HuH-7.5 (cell line): ENCODE data around the gene ACER3.
"Not testable (repeated sequence)": the region's sequence is repeated elsewhere in the genome, so short reads cannot be mapped to it uniquely, and the experiment has no call there.

Experiments used
- DNase-seq: peaks from one replicate; pipeline ENCODE4 v3.0.0; 2011; ENCODE audit warnings: low spot score

Gene ACER3

GRCh38 chr11:76872959-76873827 lies 12.5 kb downstream of the ACER3 start:
- DNase-seq, result no peak

GRCh38 chr11:76878014-76878413 lies 17.3 kb downstream of the ACER3 start:
- no peak for DNase-seq

- DNase-seq, result no peak
These were observed 19.6 kb downstream of the ACER3 start for GRCh38 chr11:76880314-76880713.

DNA sequence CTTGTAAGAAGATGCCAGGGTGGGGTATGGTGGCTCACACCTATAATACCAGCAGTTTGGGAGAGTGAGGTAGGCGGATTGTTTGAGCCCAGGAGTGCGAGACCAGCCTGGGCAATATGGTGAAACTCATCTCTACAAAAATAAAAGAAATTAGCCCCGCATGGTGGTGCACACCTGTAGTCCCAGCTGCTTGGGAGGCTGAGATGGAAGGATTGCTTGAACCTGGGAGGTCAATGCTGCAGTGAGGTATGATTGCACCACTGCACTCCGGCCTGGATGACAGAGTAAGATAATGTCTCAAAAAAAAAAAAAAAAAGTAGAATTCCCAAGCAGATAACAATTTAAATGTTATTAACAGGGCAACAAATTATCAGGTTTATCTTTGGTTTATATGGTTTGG lies 20.2 kb downstream of the ACER3 start:
- DNase-seq, result no peak

DNA sequence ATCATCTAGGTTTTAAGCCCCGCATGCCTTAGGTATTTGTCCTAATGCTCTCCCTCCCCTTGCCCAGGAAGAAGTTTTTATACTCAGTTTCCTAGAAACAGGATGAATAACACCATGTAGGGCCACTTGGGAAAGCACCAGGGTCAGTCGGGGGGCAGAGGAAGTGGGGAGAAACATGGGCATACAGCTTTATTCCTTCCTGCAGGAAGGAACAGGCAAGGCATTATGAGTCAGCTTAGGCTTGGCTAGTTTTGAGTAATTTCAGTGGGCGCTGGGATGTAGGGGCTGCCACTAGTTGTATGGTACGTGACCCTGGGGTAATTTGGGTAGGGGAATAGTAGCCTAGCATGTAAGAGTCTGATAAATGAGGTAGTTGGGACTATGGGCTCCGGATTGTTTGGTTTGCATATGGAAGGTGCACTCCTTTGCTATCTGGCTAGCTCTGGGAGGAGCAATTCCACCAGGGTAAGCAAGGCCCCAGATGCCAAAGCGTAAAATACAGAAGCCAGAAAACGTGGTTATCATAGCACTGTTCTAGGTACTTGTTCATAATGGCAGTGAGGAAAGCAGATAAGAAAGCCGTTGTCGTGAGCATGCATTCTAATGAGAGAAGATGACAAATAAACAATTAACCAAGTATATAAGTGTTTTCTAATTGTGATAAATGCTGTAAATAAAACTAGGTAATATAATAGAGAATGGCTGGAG lies 24.8 kb downstream of the ACER3 start:
- DNase-seq, result no peak

GRCh38 chr11:76888989-76889388 lies 28.3 kb downstream of the ACER3 start:
- no peak for DNase-seq

DNA sequence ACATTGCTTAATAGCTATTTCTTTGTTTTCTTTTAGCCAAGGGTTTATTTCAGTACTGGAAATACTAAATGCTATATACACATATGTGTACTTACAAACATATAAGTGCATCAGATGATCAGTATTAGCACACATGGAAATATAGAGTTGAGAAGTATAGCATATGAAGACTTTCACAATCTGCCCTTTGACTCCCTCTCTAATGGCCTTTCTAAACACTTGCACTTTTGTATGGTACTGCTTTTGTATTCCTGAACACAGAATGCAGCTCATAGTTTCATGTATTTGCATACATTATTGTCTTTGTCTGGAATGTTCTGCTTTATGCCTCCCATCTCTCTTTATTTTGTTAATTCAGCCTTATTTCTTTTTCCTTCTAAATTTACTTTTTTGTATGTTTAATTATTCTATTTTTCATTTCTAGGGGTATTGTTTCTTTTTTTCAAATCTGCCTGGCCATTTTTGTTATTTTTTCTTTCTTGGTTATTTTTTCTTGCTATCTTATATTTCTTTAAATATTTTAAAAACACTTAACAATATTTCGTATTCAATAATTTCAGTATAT lies 28.8 kb downstream of the ACER3 start:
- peak; percentile 8 for DNase-seq

GRCh38 chr11:76890329-76890728 lies 29.6 kb downstream of the ACER3 start:
- DNase-seq, result no peak

GRCh38 chr11:76891285-76891684 lies 30.6 kb downstream of the ACER3 start:
- DNase-seq, result no peak

GRCh38 chr11:76891793-76892192 lies 31.1 kb downstream of the ACER3 start:
- no peak for DNase-seq

GRCh38 chr11:76892306-76892705 lies 31.6 kb downstream of the ACER3 start:
- DNase-seq, result no peak

- DNase-seq, result no peak
These were observed 36.5 kb downstream of the ACER3 start for GRCh38 chr11:76897233-76897632.

DNA sequence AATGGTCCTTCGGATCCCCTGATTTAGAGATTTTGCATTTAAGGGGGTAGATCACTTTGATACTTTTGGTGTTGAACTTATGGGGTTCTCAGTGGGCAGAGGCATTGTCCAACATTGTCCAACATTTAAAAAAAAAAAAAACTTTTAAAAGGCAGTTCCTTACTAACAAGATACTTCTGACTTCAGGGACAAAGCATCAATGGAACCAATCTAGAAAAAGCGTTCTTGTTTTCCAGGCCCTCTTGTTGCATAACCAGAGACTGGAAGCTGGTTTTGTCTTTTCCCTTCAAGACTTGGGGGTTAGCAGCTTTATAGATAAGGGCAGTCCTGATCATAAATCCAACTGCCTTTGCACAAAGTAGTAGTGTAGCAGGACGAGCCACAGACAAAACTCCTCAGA lies 40.4 kb downstream of the ACER3 start:
- DNase-seq, result no peak

- not testable (repeated sequence) for DNase-seq
These were observed 40.9 kb downstream of the ACER3 start for GRCh38 chr11:76901622-76902021.

GRCh38 chr11:76902121-76903014 lies 41.6 kb downstream of the ACER3 start:
- no peak for DNase-seq

DNA sequence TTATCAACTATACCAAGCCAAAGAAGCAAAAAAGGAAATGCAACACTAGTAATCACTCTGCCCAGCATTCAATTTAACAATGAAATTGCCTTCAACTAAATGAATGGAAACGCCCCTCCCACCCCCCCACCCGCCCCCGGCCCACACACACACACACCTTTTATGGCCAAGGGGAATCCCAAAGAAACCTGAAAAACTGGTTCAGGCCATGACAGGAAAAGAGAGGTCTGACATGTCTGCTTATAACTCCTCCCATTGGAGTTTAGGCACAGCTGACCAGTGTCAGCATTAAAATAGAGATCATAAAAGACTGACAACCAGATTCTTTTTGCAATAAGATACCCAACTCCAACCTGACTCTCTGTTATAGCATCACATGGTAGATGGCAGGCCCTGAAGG lies 42.6 kb downstream of the ACER3 start:
- DNase-seq, result no peak

- no peak for DNase-seq
These were observed 50.1 kb downstream of the ACER3 start for GRCh38 chr11:76910620-76911414.

GRCh38 chr11:76911415-76911808 lies 50.7 kb downstream of the ACER3 start:
- no peak for DNase-seq

DNA sequence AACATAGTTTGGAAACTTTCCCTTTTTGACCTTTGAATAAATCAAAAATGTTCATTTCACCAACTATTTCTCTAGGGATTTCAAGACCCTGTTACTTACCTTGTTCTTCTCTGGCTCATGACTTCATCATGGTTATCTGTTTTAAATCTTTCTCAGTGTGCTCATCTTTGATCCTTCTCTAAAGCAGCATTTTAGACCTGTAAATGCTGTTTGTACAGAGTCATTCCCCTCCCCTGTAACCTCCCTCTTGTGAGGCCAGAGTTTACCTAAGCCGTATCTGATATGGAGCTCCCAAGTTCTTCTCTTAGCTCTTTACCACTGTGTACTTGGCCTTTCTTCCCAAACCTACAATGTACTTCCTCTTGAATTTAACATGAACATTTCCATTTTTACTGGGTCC lies 56.0 kb downstream of the ACER3 start:
- peak; percentile 13 for DNase-seq

DNA sequence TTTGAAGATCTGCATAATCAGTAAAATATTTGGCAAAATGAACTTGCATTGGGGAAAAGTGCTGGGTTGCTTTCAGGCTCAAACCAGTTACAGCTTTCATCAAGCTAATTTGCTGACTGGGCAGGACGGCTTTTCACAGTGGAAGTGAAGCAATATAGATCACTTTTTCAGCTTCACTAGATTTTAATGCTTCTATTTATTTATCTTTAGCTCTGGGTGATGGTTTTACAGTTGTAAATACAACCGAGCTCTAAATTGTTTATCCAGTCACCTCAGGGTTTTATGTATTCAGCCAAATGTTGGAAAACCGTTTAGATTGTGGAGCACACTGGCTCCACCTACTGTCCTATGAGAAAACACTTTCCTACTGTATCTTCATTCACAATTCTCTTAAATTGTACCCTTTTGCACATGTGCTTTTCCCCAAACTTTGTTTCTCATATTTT lies 58.2 kb downstream of the ACER3 start:
- no peak for DNase-seq

GRCh38 chr11:76919467-76919866 lies 58.7 kb downstream of the ACER3 start:
- no peak for DNase-seq
